Neural cell (in vitro differentiated cells): ENCODE data around the gene DEFB110. TPM values are rescaled to one million over a fixed set of nuclear protein-coding genes. Genes with fewer than 3 reads are reported as not detected.

ENCODE experiments used
- H2AFZ ChIP-seq: fragments of 200-600, 300-800 bp; sonication (generic), shearing (Covaris generic); 2 replicates; pipeline ENCODE4 v1.6.0; 2014; ENCODE audit warnings: low read depth, mild to moderate bottlenecking, antibody characterized with exemption, low read length, moderate library complexity
- H3F3A ChIP-seq: fragments of 200-600 bp; shearing (Covaris generic); 2 replicates; pipeline ENCODE4 v1.6.1; 2016; ENCODE audit warnings: mild to moderate bottlenecking, moderate library complexity, mixed read lengths, antibody characterized with exemption, low read length; ENCODE audit not compliant: insufficient read depth, poor library complexity, severe bottlenecking
- H3K27ac ChIP-seq: fragments of 200-600, 300-800 bp; sonication (generic), shearing (Covaris generic); 2 replicates; pipeline ENCODE4 v1.5.1; 2014; ENCODE audit warnings: mild to moderate bottlenecking, low read length, moderate library complexity
- H3K27me3 ChIP-seq: fragments of 300-800, 200-600 bp; sonication (generic), shearing (Covaris generic); 2 replicates; pipeline ENCODE4 v1.6.0; 2014; ENCODE audit warnings: mild to moderate bottlenecking, low read depth, low read length, moderate library complexity; ENCODE audit not compliant: insufficient read depth
- H3K36me3 ChIP-seq: fragments of 300-800, 200-600 bp; sonication (generic), shearing (Covaris generic); 2 replicates; pipeline ENCODE4 v1.5.1; 2014; ENCODE audit warnings: mild to moderate bottlenecking, antibody characterized with exemption, low read length, moderate library complexity; ENCODE audit not compliant: insufficient read depth
- H3K4me2 ChIP-seq: fragments of 300-800, 200-600 bp; sonication (generic), shearing (Covaris generic); 2 replicates; pipeline ENCODE4 v1.6.0; 2014; ENCODE audit warnings: mild to moderate bottlenecking, low read length
- H3K4me3 ChIP-seq: fragments of 300-800, 200-600 bp; sonication (generic), shearing (Covaris generic); 2 replicates; pipeline ENCODE4 v1.5.1; 2014; ENCODE audit warnings: mild to moderate bottlenecking, low read length, moderate library complexity
- H3K79me2 ChIP-seq: fragments of 200-600 bp; shearing (Covaris generic); replicated peaks from 2 replicates; pipeline ENCODE4 v1.6.0; 2014; ENCODE audit warnings: mild to moderate bottlenecking, low read length, moderate library complexity; ENCODE audit not compliant: insufficient read depth
- H3K9ac ChIP-seq: fragments of 300-800, 200-600 bp; sonication (generic), shearing (Covaris generic); 2 replicates; pipeline ENCODE4 v1.6.1; 2016; ENCODE audit warnings: mild to moderate bottlenecking, low read length, mixed read lengths
- H3K9me2 ChIP-seq: fragments of 200-600 bp; shearing (Covaris generic); 2 replicates; pipeline ENCODE4 v1.6.1; 2016; ENCODE audit warnings: mild to moderate bottlenecking, low read length, mixed read lengths; ENCODE audit not compliant: insufficient read depth
- H3K9me3 ChIP-seq: fragments of 200-600, 300-800 bp; sonication (generic), shearing (Covaris generic); 2 replicates; pipeline ENCODE4 v1.6.1; 2016; ENCODE audit warnings: mild to moderate bottlenecking, mixed run types, low read length, moderate library complexity, mixed read lengths
- H4K20me1 ChIP-seq: fragments of 200-600 bp; shearing (Covaris generic); 2 replicates; pipeline ENCODE4 v1.6.1; 2016; ENCODE audit warnings: mild to moderate bottlenecking, mixed run types; ENCODE audit not compliant: insufficient read depth
- EP300 ChIP-seq: fragments of 450-650 bp; conservative IDR thresholded peaks from 2 replicates; pipeline ENCODE4 v1.6.1; 2014; ENCODE audit warnings: antibody characterized with exemption, mild to moderate bottlenecking, moderate library complexity; ENCODE audit not compliant: poor library complexity, severe bottlenecking
- EZH2 ChIP-seq: fragments of 200-600, 300-800 bp; shearing (Covaris generic), sonication (generic); IDR thresholded peaks from 2 replicates; pipeline ENCODE4 v1.6.1; 2014; ENCODE audit warnings: antibody characterized with exemption, low read length, borderline replicate concordance, mild to moderate bottlenecking; ENCODE audit not compliant: insufficient read depth, poor library complexity, severe bottlenecking
- MXI1 ChIP-seq: fragments of 450-650 bp; conservative IDR thresholded peaks from 2 replicates; pipeline ENCODE4 v1.6.1; 2014; ENCODE audit warnings: antibody characterized with exemption, mild to moderate bottlenecking; ENCODE audit not compliant: poor library complexity, severe bottlenecking
- POLR2AphosphoS5 ChIP-seq: IDR thresholded peaks from 2 replicates; pipeline ENCODE4 v1.6.1; 2012
- RAD21 ChIP-seq: fragments of 450-650 bp; conservative IDR thresholded peaks from 2 replicates; pipeline ENCODE4 v1.6.1; 2014; ENCODE audit warnings: antibody characterized with exemption, mild to moderate bottlenecking, moderate library complexity
- REST ChIP-seq: IDR thresholded peaks from 2 replicates; pipeline ENCODE4 v1.6.1; 2012; ENCODE audit warnings: borderline replicate concordance
- SMC3 ChIP-seq: fragments of 450-650 bp; conservative IDR thresholded peaks from 2 replicates; pipeline ENCODE4 v1.6.1; 2014; ENCODE audit warnings: antibody characterized with exemption, mild to moderate bottlenecking, moderate library complexity; ENCODE audit not compliant: poor library complexity
- TAF1 ChIP-seq: IDR thresholded peaks from 2 replicates; pipeline ENCODE4 v1.6.1; 2012; ENCODE audit warnings: low read depth
- polyA plus RNA-seq: library from polyadenylated mRNA; depleted of rRNA; stranded (reverse); fragments of >200 nt; gene quantifications from 2 replicates; pipeline ENCODE4 v1.2.3, GENCODE V29; 2014
- TF ChIP-seq, protein P1 (sequence below): fragments of 450-650 bp; IDR thresholded peaks from 2 replicates; pipeline ENCODE4 v1.5.1; 2014; ENCODE audit warnings: antibody characterized with exemption, mild to moderate bottlenecking, moderate library complexity; ENCODE audit not compliant: poor library complexity, severe bottlenecking

The DEFB110 gene
- polyA plus RNA-seq, 1 donor from 2014 or later, result not detected

GRCh38 chr6:50047026-50047425 lies 25.2 kb upstream of the DEFB110 start:
- H3K4me2 ChIP-seq, result no peak overlapping the region
- H3K36me3 ChIP-seq, result no peaks in the 10 kb centered on the region
- TF ChIP-seq TAF1, result no peak

DNA sequence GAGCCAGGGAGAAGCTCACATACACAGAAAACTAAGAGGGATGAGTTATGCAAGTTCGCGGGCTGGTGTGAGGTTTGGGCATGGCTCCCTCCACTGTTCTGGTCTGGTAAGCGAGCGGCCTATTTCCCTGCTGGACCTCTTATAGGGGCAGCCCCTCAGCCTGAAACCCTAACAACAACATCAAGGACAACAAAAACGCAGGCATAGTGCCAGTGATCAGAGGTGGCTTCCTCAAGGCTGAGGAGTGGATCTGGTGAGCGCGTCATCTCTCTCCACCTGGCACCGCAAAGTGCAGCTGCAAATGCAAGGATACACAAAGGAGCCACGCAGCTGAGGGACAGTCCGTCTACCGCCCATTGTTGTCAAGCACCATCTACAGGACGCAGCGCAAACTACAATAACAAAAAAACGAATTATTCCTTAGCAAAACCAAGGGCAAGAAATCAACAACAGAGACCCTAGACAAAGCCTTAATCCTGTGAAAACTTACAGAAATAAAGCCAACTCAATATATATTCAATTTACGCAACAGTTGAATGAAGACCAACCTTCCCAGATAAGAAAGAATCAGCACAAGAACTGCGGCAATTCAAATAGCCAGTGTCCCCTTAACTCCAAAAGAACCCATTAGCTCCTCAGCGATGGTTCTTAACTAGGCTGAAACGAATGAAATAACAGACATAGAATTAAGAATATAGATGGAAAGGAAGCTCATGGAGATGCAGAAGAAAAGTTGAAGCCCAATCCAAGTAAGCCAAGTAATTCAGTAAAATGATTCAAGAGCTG lies 9.2 kb upstream of the DEFB110 start:
- H3K4me2 ChIP-seq, result no peak overlapping the region
- no peaks in the 10 kb centered on the region for H3K79me2 ChIP-seq
- no peak overlapping the region for H2AFZ ChIP-seq
- TF ChIP-seq REST (no peak), SMC3 (no peak), MXI1 (no peak), TAF1 (no peak), EZH2 (no peak), RAD21 (no peak), POLR2AphosphoS5 (no peak), EP300 (no peak)
- TF ChIP-seq, protein P1, sequence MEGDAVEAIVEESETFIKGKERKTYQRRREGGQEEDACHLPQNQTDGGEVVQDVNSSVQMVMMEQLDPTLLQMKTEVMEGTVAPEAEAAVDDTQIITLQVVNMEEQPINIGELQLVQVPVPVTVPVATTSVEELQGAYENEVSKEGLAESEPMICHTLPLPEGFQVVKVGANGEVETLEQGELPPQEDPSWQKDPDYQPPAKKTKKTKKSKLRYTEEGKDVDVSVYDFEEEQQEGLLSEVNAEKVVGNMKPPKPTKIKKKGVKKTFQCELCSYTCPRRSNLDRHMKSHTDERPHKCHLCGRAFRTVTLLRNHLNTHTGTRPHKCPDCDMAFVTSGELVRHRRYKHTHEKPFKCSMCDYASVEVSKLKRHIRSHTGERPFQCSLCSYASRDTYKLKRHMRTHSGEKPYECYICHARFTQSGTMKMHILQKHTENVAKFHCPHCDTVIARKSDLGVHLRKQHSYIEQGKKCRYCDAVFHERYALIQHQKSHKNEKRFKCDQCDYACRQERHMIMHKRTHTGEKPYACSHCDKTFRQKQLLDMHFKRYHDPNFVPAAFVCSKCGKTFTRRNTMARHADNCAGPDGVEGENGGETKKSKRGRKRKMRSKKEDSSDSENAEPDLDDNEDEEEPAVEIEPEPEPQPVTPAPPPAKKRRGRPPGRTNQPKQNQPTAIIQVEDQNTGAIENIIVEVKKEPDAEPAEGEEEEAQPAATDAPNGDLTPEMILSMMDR, result no peak
- H3K4me3 ChIP-seq, result no peak overlapping the region
- H3K9ac ChIP-seq, result no peak overlapping the region
- no peaks in the 10 kb centered on the region for H3K27me3 ChIP-seq
- no peaks in the 10 kb centered on the region for H3F3A ChIP-seq
- H3K9me3 ChIP-seq, result no peaks in the 10 kb centered on the region
- no peak overlapping the region for H3K27ac ChIP-seq
- no peaks in the 10 kb centered on the region for H4K20me1 ChIP-seq
- no peaks in the 10 kb centered on the region for H3K9me2 ChIP-seq
- H3K36me3 ChIP-seq, result no peaks in the 10 kb centered on the region

More at GRCh38 chr6:50047026-50047425, 25.2 kb upstream of the DEFB110 start:
- Histone ChIP-seq H2AFZ (no peak overlapping the region), H3F3A (no peaks in the 10 kb centered on the region), H3K27me3 (no peaks in the 10 kb centered on the region), H3K9me3 (no peaks in the 10 kb centered on the region), H3K9ac (no peak overlapping the region), H4K20me1 (no peaks in the 10 kb centered on the region), H3K4me3 (no peak overlapping the region), H3K9me2 (no peaks in the 10 kb centered on the region), H3K27ac (no peak overlapping the region), H3K79me2 (no peaks in the 10 kb centered on the region)
